ELF-1 (cell line): ENCODE data around the gene FRMD4A.
A peak's percentile ranks its signal among the peaks of the same experiment; 100 is the strongest.

Experiments
- DNase-seq: peaks from one replicate; pipeline ENCODE4 v3.0.0-alpha.2; 2016; ENCODE audit warnings: low read depth, low spot score

FRMD4A gene

GRCh38 chr10:13758312-13758711 is 572.4 kb downstream of the FRMD4A start:
- peak; percentile 43 for DNase-seq

DNA sequence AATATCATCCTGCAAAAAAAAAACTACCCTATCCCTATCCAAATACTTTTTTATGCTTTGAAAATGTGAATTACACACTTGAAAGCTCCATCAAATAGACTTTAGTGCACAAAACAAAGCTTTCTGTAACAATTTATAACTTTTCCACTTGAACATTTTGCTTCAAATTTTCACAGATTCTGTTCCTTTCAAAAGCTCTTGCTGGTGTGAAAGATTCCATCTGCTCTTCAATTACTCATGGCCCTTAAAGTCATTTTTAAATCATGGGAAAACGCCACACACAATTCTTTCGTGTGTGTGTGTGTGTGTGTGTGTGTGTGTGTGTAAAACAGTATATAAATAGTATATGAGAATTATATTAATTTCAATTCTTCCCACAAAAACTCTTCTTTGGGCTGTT is 576.4 kb downstream of the FRMD4A start:
- DNase-seq: no peak

DNA sequence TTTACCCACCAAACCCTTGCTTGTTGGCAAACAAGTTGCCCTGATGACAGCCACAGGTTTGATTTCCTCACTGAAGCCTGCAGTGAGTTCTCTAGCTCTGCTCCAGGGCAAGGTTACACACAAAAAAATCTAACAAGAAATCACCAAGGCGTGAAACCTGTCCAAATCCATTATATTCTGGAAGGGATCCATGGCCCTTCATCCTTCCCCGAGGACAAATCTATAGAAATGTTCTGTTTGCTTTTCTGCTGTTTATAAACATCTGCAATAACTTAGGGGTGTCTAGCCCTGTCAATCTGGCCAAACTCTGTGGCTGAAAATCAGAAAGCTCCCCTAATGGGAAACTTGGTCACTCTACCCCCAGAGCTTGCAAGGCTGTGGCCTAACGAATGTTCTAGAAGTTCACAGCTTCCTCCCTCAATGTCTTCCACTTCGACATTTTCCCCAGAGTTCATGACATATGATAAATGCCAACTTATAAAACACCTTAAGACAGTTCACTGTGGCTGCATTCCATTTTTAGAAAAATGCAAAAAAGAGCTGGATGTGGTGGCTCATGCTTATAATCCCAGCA is 579.4 kb downstream of the FRMD4A start:
- no peak for DNase-seq

DNA sequence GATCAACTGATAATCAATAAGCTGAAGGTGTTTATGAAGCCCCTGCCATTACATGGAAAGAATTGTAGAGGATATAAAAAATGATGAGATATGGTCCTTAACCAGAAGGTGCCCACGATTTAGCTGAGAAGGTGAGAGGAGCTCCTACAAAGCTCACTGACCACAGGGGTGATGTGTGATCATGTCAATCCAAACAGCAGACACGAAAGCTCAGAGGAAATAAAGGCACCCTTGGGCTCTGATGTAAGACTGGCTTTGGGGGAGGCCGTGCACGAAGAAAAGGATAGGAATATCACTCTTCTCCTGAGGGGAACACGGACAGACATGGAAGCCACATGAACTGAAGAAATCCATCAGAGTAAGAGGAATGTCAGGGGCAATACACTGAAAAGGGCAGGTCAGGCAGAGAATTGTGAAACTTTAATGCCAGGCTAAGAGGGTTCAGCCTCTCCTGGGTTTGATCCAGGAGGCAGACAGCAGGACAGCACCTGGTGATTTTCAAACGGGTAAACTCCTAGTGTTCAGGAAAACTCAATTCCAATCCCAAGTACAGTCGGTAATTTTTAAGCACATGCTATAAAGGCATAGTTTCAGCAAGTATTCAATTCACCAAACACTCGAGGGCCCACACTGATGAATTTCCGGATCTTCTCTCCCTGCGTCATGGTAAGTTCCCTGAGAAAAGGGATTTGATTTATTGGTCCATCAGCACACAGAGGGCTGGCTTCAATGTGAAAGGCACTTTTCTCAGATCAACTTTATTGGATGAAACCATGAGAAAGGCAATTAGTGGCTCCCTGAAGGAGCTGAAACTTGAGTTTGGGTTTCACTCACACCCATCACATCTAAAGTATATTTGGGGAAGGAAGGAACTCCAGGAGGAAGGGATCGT is 580.2 kb downstream of the FRMD4A start:
- DNase-seq: no peak

GRCh38 chr10:13745271-13745670 is 585.5 kb downstream of the FRMD4A start:
- no peak for DNase-seq

DNA sequence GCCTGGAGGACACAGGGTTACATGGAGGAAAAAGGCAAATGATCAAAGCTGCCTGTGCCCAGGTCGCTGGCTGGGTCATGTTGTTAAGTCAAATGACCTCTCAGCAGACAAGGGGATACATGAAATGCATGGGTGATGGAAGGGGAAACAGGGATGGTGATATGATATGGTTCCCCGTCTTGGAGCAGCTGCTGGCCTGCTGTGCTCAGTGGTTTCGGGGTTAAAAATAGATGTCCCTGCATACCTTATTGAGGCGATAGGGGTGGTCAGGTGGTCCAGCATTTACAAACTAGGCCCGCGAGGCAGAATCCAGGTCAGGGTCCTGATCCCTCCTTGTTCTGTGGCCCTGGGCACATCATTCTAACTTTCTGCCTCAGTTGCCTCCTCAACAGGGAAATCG is 586.8 kb downstream of the FRMD4A start:
- DNase-seq: no peak

DNA sequence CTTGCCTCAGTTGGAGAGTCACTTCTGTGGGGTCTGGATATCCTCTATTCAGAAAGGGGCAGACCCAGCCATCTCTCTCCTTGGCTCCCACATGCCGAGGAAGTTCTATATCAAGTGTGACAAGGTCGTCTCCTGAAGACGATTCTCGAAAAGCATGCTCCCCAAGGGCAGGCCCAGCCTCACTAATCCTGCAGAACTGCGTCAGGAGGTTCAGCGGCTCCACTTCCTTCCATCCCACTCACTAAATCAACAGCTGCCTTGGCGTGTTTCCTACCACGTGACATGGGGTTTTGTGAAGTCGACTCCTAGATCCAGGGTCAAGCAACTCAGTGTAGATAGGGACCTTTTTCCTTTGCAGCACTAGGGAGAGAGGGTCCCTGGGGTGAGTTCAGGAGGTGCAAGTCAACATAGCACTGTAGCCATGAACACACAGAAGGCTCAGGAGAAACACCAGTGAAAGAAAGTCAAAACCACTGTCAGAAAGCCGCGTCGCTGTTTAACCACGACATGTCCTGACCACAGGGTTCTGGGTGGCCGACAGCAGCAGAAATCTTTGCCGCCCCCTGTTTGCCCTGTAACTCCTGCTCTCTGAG is 587.5 kb downstream of the FRMD4A start:
- DNase-seq: no peak

GRCh38 chr10:13741438-13741837 is 589.3 kb downstream of the FRMD4A start:
- no peak for DNase-seq

GRCh38 chr10:13740461-13740860 is 590.3 kb downstream of the FRMD4A start:
- peak; percentile 32 for DNase-seq

GRCh38 chr10:13739183-13739582 is 591.5 kb downstream of the FRMD4A start:
- no peak for DNase-seq

- no peak for DNase-seq
These were observed 594.2 kb downstream of the FRMD4A start for GRCh38 chr10:13736506-13736905.

DNA sequence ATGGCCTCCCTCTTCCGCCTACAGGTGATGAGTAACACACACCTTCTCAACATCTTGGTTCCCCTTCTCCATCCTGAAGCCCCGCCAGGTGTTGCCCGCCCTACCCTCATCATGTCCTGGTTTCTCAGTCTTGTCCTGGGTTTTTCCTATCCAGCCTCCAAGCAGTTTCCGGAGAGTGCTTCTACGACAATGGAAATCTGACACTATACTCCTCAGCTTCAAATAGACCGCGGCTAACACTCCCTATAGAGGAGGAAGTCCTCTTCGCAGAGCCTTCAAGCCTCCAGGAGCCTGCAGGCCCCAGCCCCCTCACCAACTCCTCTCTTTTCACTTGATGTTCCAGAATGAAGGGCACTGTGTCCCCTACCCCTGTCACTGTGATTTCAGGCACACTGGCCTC is 596.6 kb downstream of the FRMD4A start:
- DNase-seq: peak; percentile 53

DNA sequence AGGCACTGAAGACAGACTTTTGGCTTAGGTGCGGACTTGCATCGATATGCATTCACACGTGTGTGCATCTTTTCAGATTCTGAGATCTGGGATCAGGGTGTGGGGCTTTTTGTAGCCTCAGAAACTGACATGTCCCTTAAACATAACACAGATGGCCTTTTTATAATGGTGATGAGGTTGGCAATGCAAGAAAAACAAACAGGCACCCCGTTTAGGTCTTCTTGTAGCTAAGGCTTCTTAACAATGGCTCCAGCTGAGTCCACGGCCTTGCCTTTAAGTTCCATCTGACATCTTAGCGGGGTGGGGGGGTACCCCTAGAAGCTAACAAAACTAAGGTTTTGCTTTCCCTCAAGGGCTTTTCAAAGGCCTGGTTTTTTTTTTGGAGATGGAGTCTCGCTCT is 597.7 kb downstream of the FRMD4A start:
- DNase-seq: no peak

GRCh38 chr10:13732465-13732881 is 598.3 kb downstream of the FRMD4A start:
- DNase-seq: no peak

DNA sequence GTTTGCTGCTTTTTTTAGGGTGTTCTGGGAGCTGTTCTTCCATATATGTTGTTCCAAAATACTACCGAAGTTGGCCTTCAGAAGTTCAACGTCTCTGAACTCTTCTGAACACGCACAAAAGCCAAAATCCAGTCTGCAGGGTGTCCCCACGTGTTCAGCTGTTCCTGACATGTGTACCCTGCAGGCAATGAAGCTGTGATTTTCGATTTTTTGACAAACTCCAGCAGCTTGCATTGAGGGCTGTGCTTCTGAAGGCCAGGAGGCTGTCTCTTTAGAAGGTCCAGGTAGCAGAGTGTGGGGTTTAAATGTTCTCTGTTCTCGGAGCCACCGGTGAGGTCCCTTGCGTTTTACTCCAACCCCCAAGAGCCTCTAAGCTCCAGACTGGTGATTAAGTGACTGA is 598.9 kb downstream of the FRMD4A start:
- no peak for DNase-seq

- DNase-seq: no peak
These were observed 599.8 kb downstream of the FRMD4A start for GRCh38 chr10:13730956-13731355.

GRCh38 chr10:13730306-13730652 is 600.4 kb downstream of the FRMD4A start:
- DNase-seq: no peak

DNA sequence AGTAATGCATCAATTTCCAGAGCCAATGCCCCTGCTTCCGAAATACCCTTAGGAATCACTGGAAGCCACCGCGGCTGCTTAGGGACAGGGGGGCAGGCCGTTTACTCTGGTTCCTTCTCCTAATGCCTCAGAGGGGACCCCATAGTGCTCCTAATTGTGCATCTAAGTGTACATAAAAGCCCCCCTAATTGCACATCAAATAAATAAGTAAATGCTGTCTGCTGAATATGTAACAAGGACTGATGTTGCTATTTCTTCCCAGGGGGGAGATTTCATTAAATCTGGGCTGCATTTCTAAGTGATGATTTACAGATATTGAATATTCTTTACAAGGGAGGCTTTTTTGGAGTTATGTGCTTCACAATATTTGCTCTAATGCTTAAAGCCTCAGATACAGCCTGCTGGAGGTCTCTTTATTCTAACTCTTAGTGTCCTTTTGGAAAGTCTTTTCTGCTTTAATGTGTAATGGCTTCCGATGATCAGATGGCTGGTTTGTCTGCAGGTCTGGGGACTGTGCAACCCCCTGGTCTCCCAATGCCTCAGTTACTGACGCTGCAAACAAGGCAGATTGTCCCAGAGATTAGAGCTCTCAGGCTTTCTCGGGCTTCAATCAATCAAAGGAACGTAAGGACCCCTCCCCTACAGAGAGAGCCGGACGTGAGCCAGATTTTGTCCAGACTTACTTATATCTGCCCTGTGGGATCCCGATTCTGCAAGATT is 601.0 kb downstream of the FRMD4A start:
- no peak for DNase-seq

DNA sequence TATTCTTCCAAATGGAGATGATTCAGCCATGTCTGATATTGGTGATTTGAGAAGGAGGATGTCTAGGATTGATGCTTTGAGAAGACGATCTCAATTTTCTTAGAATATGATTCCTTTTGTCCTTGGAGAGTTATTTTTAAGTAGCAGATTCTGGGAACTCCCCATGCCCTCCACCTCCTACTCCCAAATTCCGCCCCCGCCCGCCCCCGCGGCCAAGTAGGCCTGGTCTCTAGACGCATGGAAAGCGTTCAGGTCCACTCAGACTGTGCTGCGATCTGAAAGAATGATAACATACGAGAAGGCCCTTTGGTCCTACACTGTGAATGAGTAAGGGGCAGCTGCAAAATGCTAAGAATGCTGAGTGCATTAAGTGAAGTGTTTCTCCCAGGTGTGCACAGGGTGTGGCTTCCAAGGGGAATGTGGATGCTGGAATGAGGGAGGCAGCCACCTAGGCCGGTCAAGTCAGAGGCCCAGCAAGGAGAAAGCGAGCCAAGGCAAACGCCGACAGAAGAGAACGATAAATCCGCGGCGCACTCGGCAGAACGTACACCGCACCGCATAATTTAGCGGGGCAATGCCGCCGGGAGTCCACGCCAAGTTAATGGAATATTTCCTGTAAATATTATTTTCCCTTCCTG is 601.7 kb downstream of the FRMD4A start:
- peak; percentile 59 for DNase-seq

- DNase-seq: no peak
These were observed 605.1 kb downstream of the FRMD4A start for GRCh38 chr10:13725594-13725993.

DNA sequence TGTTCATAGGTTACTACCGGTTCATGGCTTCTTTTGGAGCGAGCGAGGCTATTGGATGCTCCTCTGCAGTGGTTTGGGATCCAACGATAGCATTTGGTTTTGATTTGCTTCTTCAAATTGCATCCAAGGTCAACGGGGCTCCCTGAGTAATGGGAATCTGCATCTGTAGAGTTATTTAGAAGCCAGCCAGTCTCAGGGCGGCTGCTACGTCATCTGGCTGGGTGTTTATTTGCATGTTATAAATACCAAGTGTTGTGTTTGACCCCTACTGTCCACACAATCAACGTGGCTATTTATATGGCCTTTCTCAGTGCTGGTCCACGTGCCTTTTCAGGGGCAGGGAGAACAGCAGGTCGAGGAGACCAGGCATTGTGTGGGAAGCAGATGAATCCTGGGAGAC is 606.2 kb downstream of the FRMD4A start:
- DNase-seq: no peak
